ENCODE data around the gene DYNLRB1.

Gene DYNLRB1

GRCh38 chr20:34485068-34485634 lies 31.1 kb upstream of the DYNLRB1 start:
- H3K4me1 ChIP-seq (ENCODE audit: control insufficient read depth, low read length), result peaks cover 11% of the 10 kb centered on the region
- H3K4me2 ChIP-seq (ENCODE audit: low read length), result no peak overlapping the region
- 0 out of 2 replicates have a peak, but pooled peaks cover 2% of the 10 kb centered on the region for H3K9me3 ChIP-seq (ENCODE audit: control insufficient read depth, insufficient read depth, low read length)
- no peaks in the 10 kb centered on the region for H3K79me2 ChIP-seq (ENCODE audit: control insufficient read depth, low read length)
- no peaks in the 10 kb centered on the region for H3K9me2 ChIP-seq (replicated peaks; ENCODE audit: control insufficient read depth, low read length)
- H4K20me1 ChIP-seq (ENCODE audit: control insufficient read depth, insufficient read depth, low read depth, low read length), result no peaks in the 10 kb centered on the region
- peaks cover 57% of the 10 kb centered on the region for H3K36me3 ChIP-seq (ENCODE audit: control insufficient read depth, low read length)
- no peaks in the 10 kb centered on the region for H3F3A ChIP-seq (ENCODE audit: control insufficient read depth, insufficient read depth)
- no peaks in the 10 kb centered on the region for H3K27me3 ChIP-seq (ENCODE audit: control insufficient read depth, low read length)
- H3K27ac ChIP-seq (ENCODE audit: low read depth, low read length), result no peak overlapping the region
- no peak overlapping the region for H3K4me3 ChIP-seq (ENCODE audit: low read length)
- TF ChIP-seq CTCF (IDR thresholded peaks at IDR 0.05; ENCODE audit: low read depth, low read length, poor library complexity, severe bottlenecking) (no peak), EZH2phosphoT487 (IDR thresholded peaks at IDR 0.05; ENCODE audit: borderline replicate concordance, low read length) (no peak)

DNA sequence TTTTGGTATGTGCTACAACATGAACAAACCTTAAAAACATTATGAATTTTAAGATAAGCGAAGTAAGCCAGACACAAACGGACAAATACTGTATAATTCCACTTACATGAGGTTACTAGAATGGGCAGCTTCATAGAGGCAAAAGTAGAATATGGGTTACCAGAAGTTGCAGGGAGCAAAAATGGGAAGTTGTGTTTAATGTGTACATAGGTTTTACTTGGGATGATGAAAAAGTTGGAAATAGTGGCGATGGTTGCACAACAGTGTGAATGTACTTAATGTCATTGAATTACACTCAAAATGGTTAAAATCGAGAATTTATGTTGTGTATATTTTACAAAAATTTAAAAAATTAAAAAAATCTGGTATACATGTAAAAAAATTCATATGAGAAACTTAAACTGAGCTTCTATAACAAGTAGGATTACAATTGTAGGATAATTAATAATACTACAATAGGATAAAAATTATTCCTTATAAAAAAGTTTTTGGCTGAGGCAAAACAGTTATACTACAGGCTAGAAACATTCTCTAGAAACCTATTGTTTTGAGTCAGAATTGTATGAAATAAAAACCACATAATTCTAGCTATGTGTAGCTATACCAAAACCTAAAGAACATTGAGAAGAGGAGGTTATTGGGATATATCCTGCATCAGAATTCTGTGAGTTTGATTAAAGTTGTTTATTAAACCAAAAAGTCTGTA lies 24.8 kb upstream of the DYNLRB1 start:
- Histone ChIP-seq H3K27ac (ENCODE audit: low read depth, low read length) (no peak overlapping the region), H3K27me3 (ENCODE audit: control insufficient read depth, low read length) (no peaks in the 10 kb centered on the region), H3K4me3 (ENCODE audit: low read length) (no peak overlapping the region), H4K20me1 (ENCODE audit: control insufficient read depth, insufficient read depth, low read depth, low read length) (no peaks in the 10 kb centered on the region), H3K4me2 (ENCODE audit: low read length) (no peak overlapping the region), H3F3A (ENCODE audit: control insufficient read depth, insufficient read depth) (peaks cover 8% of the 10 kb centered on the region), H3K4me1 (ENCODE audit: control insufficient read depth, low read length) (peaks cover 42% of the 10 kb centered on the region), H3K9me3 (ENCODE audit: control insufficient read depth, insufficient read depth, low read length) (no peaks in the 10 kb centered on the region), H3K9me2 (replicated peaks; ENCODE audit: control insufficient read depth, low read length) (no peaks in the 10 kb centered on the region), H3K79me2 (ENCODE audit: control insufficient read depth, low read length) (no peaks in the 10 kb centered on the region), H3K36me3 (ENCODE audit: control insufficient read depth, low read length) (peaks cover 60% of the 10 kb centered on the region)
- no peak for TF ChIP-seq EZH2phosphoT487 (IDR thresholded peaks at IDR 0.05; ENCODE audit: borderline replicate concordance, low read length)
- TF ChIP-seq CTCF (IDR thresholded peaks at IDR 0.05; ENCODE audit: low read depth, low read length, poor library complexity, severe bottlenecking), result no peak

GRCh38 chr20:34491932-34492509 lies 24.2 kb upstream of the DYNLRB1 start:
- H3K27me3 ChIP-seq (ENCODE audit: control insufficient read depth, low read length), result no peaks in the 10 kb centered on the region
- H3K36me3 ChIP-seq (ENCODE audit: control insufficient read depth, low read length), result peaks cover 64% of the 10 kb centered on the region
- H3K4me3 ChIP-seq (ENCODE audit: low read length), result no peak overlapping the region
- no peaks in the 10 kb centered on the region for H3K9me3 ChIP-seq (ENCODE audit: control insufficient read depth, insufficient read depth, low read length)
- no peaks in the 10 kb centered on the region for H3K79me2 ChIP-seq (ENCODE audit: control insufficient read depth, low read length)
- H3K9me2 ChIP-seq (replicated peaks; ENCODE audit: control insufficient read depth, low read length), result no peaks in the 10 kb centered on the region
- peaks cover 45% of the 10 kb centered on the region for H3K4me1 ChIP-seq (ENCODE audit: control insufficient read depth, low read length)
- TF ChIP-seq EZH2phosphoT487 (IDR thresholded peaks at IDR 0.05; ENCODE audit: borderline replicate concordance, low read length), result no peak
- TF ChIP-seq CTCF (IDR thresholded peaks at IDR 0.05; ENCODE audit: low read depth, low read length, poor library complexity, severe bottlenecking), result no peak
- H3F3A ChIP-seq (ENCODE audit: control insufficient read depth, insufficient read depth), result peaks cover 8% of the 10 kb centered on the region
- H3K4me2 ChIP-seq (ENCODE audit: low read length), result no peak overlapping the region
- no peak overlapping the region for H3K27ac ChIP-seq (ENCODE audit: low read depth, low read length)
- no peaks in the 10 kb centered on the region for H4K20me1 ChIP-seq (ENCODE audit: control insufficient read depth, insufficient read depth, low read depth, low read length)
